NK-92 treated with Interleukin-12 subunit alpha and Interleukin-12 subunit beta, amount 100 ng/mL, for 24 hours (cell line): ENCODE results near the gene B4GALT2.

Experiments used
- DNase-seq: peaks from one replicate; lab custom pipeline; 2025; lab: John Stamatoyannopoulos, UW

The B4GALT2 gene

GRCh38 chr1:43984855-43985254 is 5.8 kb downstream of the B4GALT2 start:
- DNase-seq = no peak

- DNase-seq = no peak
Measured at GRCh38 chr1:43985984-43986595, 7.1 kb downstream of the B4GALT2 start.

- no peak for DNase-seq
Measured at GRCh38 chr1:43986712-43987111, 7.7 kb downstream of the B4GALT2 start.

GRCh38 chr1:43987159-43987902 is 8.3 kb downstream of the B4GALT2 start:
- DNase-seq = no peak

- DNase-seq = no peak
Measured at GRCh38 chr1:43990271-43991199, 11.5 kb downstream of the B4GALT2 start.

- no peak for DNase-seq
Measured at GRCh38 chr1:43991200-43991475, 12.1 kb downstream of the B4GALT2 start.

- DNase-seq = peak; percentile 59
Measured at GRCh38 chr1:43991476-43992231, 12.6 kb downstream of the B4GALT2 start, which contains the start of gene CCDC24. Gene CCDC24 (plus strand): TSS chr1:43991599. CDS start chr1:43991879, 280 bp downstream.

GRCh38 chr1:43992232-43992995 is 13.4 kb downstream of the B4GALT2 start:
- DNase-seq = no peak

GRCh38 chr1:43993206-43993914 is 14.3 kb downstream of the B4GALT2 start:
- DNase-seq = no peak

- no peak for DNase-seq
Measured at GRCh38 chr1:43994071-43994470, 15.1 kb downstream of the B4GALT2 start.

GRCh38 chr1:43994794-43995790 is 16.1 kb downstream of the B4GALT2 start:
- no peak for DNase-seq

GRCh38 chr1:43995984-43996732 is 17.1 kb downstream of the B4GALT2 start:
- no peak for DNase-seq

- DNase-seq = no peak
Measured at GRCh38 chr1:43996733-43997115, 17.7 kb downstream of the B4GALT2 start.

- DNase-seq = no peak
Measured at GRCh38 chr1:43997295-43997999, 18.4 kb downstream of the B4GALT2 start.

GRCh38 chr1:43998000-43998378 is 19.0 kb downstream of the B4GALT2 start:
- DNase-seq = no peak

GRCh38 chr1:43999455-43999854 is 20.4 kb downstream of the B4GALT2 start:
- no peak for DNase-seq

GRCh38 chr1:44000122-44000665 is 21.2 kb downstream of the B4GALT2 start:
- DNase-seq = no peak

GRCh38 chr1:44002165-44002564 is 23.2 kb downstream of the B4GALT2 start:
- DNase-seq = no peak
